H9 (cell line): Measurements from ENCODE around the gene BCAT1. TPM values are rescaled to one million over a fixed set of nuclear protein-coding genes. Genes with fewer than 3 reads are reported as not detected.

ENCODE experiments used
- DNase-seq: peaks from one replicate; pipeline ENCODE4 v3.0.0-alpha.2; 2017
- H2AFZ ChIP-seq: one replicate; pipeline ENCODE4 v1.6.1; 2013; ENCODE audit warnings: mild to moderate bottlenecking, low read length, control low read depth, moderate library complexity
- H2AK5ac ChIP-seq: 2 replicates; pipeline ENCODE4 v1.6.1; 2013; ENCODE audit warnings: low read length, control low read depth, mixed read lengths; ENCODE audit not compliant: insufficient read length
- H2BK120ac ChIP-seq: one replicate; pipeline ENCODE4 v1.6.1; 2013; ENCODE audit warnings: low read depth, mild to moderate bottlenecking, low read length, control low read depth, inconsistent platforms; ENCODE audit not compliant: poor library complexity, severe bottlenecking
- H2BK12ac ChIP-seq: 2 replicates; pipeline ENCODE4 v1.6.1; 2013; ENCODE audit warnings: low read length, control low read depth, mixed read lengths, low read depth; ENCODE audit not compliant: insufficient read length
- H2BK15ac ChIP-seq: 2 replicates; pipeline ENCODE4 v1.6.1; 2013; ENCODE audit warnings: low read depth, low read length, control low read depth
- H2BK20ac ChIP-seq: one replicate; pipeline ENCODE4 v1.6.1; 2013; ENCODE audit warnings: low read depth, mild to moderate bottlenecking, low read length, control low read depth, inconsistent platforms; ENCODE audit not compliant: poor library complexity, severe bottlenecking
- H2BK5ac ChIP-seq: 2 replicates; pipeline ENCODE4 v1.6.1; 2013; ENCODE audit warnings: low read length, control low read depth, mixed read lengths; ENCODE audit not compliant: insufficient read length
- H3K14ac ChIP-seq: 2 replicates; pipeline ENCODE4 v1.6.1; 2013; ENCODE audit warnings: low read length, control low read depth; ENCODE audit not compliant: insufficient read depth
- H3K18ac ChIP-seq: 2 replicates; pipeline ENCODE4 v1.6.1; 2013; ENCODE audit warnings: low read depth, mild to moderate bottlenecking, mixed read lengths, low read length, control low read depth; ENCODE audit not compliant: insufficient read length
- H3K23ac ChIP-seq: 2 replicates; pipeline ENCODE4 v1.6.1; 2013; ENCODE audit warnings: low read length, control low read depth, mixed read lengths, low read depth; ENCODE audit not compliant: insufficient read length
- H3K23me2 ChIP-seq: 2 replicates; pipeline ENCODE4 v1.6.1; 2013; ENCODE audit warnings: low read depth, mild to moderate bottlenecking, mixed read lengths, low read length, control low read depth; ENCODE audit not compliant: insufficient read length, poor library complexity, severe bottlenecking
- H3K27ac ChIP-seq: 2 replicates; pipeline ENCODE4 v1.5.1; 2013; ENCODE audit warnings: low read length, control low read depth, mixed read lengths, low read depth; ENCODE audit not compliant: insufficient read length
- H3K27me3 ChIP-seq: 2 replicates; pipeline ENCODE4 v1.6.1; 2013; ENCODE audit warnings: low read length, control low read depth, inconsistent platforms; ENCODE audit not compliant: insufficient read depth
- H3K4ac ChIP-seq: 2 replicates; pipeline ENCODE4 v1.6.1; 2013; ENCODE audit warnings: low read depth, mild to moderate bottlenecking, control low read depth, inconsistent platforms, low read length, moderate library complexity
- H3K4me1 ChIP-seq: 2 replicates; pipeline ENCODE4 v1.6.1; 2013; ENCODE audit warnings: low read length, control low read depth, inconsistent platforms; ENCODE audit not compliant: insufficient read depth
- H3K4me2 ChIP-seq: 2 replicates; pipeline ENCODE4 v1.6.1; 2013; ENCODE audit warnings: low read length, control low read depth, mixed read lengths; ENCODE audit not compliant: insufficient read length, insufficient read depth
- H3K56ac ChIP-seq: 2 replicates; pipeline ENCODE4 v1.6.1; 2013; ENCODE audit warnings: low read depth, mild to moderate bottlenecking, mixed read lengths, low read length, control low read depth; ENCODE audit not compliant: insufficient read length
- H3K79me1 ChIP-seq: 2 replicates; pipeline ENCODE4 v1.6.1; 2013; ENCODE audit warnings: low read depth, mild to moderate bottlenecking, moderate library complexity, low read length, control low read depth, inconsistent platforms; ENCODE audit not compliant: insufficient read depth, poor library complexity, severe bottlenecking
- H3K79me2 ChIP-seq: 2 replicates; pipeline ENCODE4 v1.6.1; 2013; ENCODE audit warnings: low read length, control low read depth, inconsistent platforms; ENCODE audit not compliant: insufficient read depth
- H3K9ac ChIP-seq: 2 replicates; pipeline ENCODE4 v1.6.1; 2013; ENCODE audit warnings: low read length, control low read depth, mixed read lengths; ENCODE audit not compliant: insufficient read length; ENCODE audit errors: extremely low read depth
- H3K9me3 ChIP-seq: one replicate; pipeline ENCODE4 v1.6.1; 2013; ENCODE audit warnings: low read depth, low read length, inconsistent platforms; ENCODE audit not compliant: control insufficient read depth
- H3T11ph ChIP-seq: one replicate; pipeline ENCODE4 v1.6.1; 2013; ENCODE audit warnings: mild to moderate bottlenecking, low read length, control low read depth, inconsistent platforms
- H4K20me1 ChIP-seq: one replicate; pipeline ENCODE4 v1.6.1; 2013; ENCODE audit not compliant: control insufficient read depth, insufficient read length, insufficient read depth
- H4K5ac ChIP-seq: 2 replicates; pipeline ENCODE4 v1.6.1; 2013; ENCODE audit warnings: low read depth, mild to moderate bottlenecking, mixed read lengths, low read length, control low read depth; ENCODE audit not compliant: insufficient read length
- H4K8ac ChIP-seq: replicated peaks from 2 replicates; pipeline ENCODE4 v1.6.1; 2013; ENCODE audit warnings: low read length, control low read depth, mixed read lengths, low read depth; ENCODE audit not compliant: insufficient read length
- H4K91ac ChIP-seq: 2 replicates; pipeline ENCODE4 v1.6.1; 2013; ENCODE audit warnings: low read depth, mild to moderate bottlenecking, moderate library complexity, mixed read lengths, low read length, control low read depth; ENCODE audit not compliant: insufficient read length
- H3K27ac Mint-ChIP-seq, 3 experiments: 2 replicates in 2 of 3; 3 replicates in 1 of 3; pipeline ENCODE4 v1.8.0; 2020 to 2021; ENCODE audit warnings: mixed read lengths in 3 of 3, mild to moderate bottlenecking in 1 of 3, moderate library complexity in 1 of 3
- H3K27me3 Mint-ChIP-seq: 2 replicates; pipeline ENCODE4 v1.8.0; 2021; ENCODE audit warnings: low read depth, mild to moderate bottlenecking, moderate library complexity, mixed read lengths
- H3K36me3 Mint-ChIP-seq, 3 experiments: 2 replicates in 2 of 3; 3 replicates in 1 of 3; pipeline ENCODE4 v1.8.0; 2020 to 2021; ENCODE audit warnings: low read depth in 3 of 3, mixed read lengths in 3 of 3; ENCODE audit not compliant: insufficient read depth in 1 of 3
- H3K4me1 Mint-ChIP-seq, 2 experiments: 2 replicates each; pipeline ENCODE4 v1.8.0; 2020; ENCODE audit warnings: mixed read lengths in 2 of 2
- H3K4me3 Mint-ChIP-seq, 2 experiments: 2 replicates in 1 of 2; 3 replicates in 1 of 2; pipeline ENCODE4 v1.8.0; 2020 to 2021; ENCODE audit warnings: mild to moderate bottlenecking in 2 of 2, mixed read lengths in 2 of 2, moderate library complexity in 1 of 2
- H3K9me3 Mint-ChIP-seq, 2 experiments: 2 replicates in 1 of 2; 3 replicates in 1 of 2; pipeline ENCODE4 v1.8.0; 2020; ENCODE audit warnings: mild to moderate bottlenecking in 2 of 2, mixed read lengths in 2 of 2, moderate library complexity in 1 of 2
- WGBS: extraction: QIAGEN DNeasy Blood & Tissue Kit; methylation state at CpG from one replicate; pipeline ENCODE4 v1.1.7; 2013; ENCODE audit warnings: missing lambda C conversion rate, low lambda C conversion rate, mixed read lengths; ENCODE audit not compliant: insufficient read length; ENCODE audit errors: extremely low coverage; 5-methylcytosine and 5-hydroxymethylcytosine counted together
- total RNA-seq: library from RNA; stranded (reverse); gene quantifications from 2 replicates; pipeline ENCODE4 v1.2.1, GENCODE V29; 2021
- TF ChIP-seq, protein P1 (sequence below): fragments of 200-600 bp; sonication (generic); conservative IDR thresholded peaks from 3 replicates; pipeline ENCODE4 v1.8.0; 2021; ENCODE audit warnings: antibody characterized with exemption, mild to moderate bottlenecking

Gene BCAT1
- total RNA-seq, 1 experiment from 2014 or later = 244 TPM

DNA sequence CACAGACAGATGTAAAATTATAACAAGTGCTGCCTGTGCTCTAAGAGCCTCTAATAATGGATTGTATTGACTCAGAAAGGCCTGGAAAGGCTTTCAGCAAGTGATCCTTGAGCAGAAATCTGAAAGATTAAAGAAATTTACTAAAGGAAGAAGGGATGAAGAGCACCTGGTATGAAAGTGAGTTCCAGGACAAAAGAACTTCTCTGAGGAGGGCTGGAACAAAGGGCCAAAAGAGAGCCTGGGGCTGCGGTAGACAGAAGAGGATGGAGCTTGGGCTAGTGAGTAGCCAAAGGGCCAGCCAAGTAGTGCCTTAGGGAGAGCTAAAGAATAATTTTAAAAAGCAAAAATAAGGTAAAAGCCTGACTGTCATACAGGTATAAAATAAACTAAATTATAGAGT is 44.0 kb downstream of the BCAT1 start:
- Histone ChIP-seq H4K91ac (no peak overlapping the region), H3K27ac (no peak overlapping the region), H3K79me2 (peaks cover 5% of the 10 kb centered on the region; the same call in 1 of the 2 replicates), H2AK5ac (no peak overlapping the region), H3K56ac (no peak overlapping the region), H3K4me1 (peaks cover 2% of the 10 kb centered on the region; the same call in 1 of the 2 replicates), H2BK120ac (no peak overlapping the region), H3K4me2 (no peak overlapping the region), H3T11ph (no peak overlapping the region), H3K23me2 (peaks cover 15% of the 10 kb centered on the region), H3K4ac (no peak overlapping the region), H3K27me3 (no peaks in the 10 kb centered on the region), H2BK20ac (no peak overlapping the region), H3K18ac (no peak overlapping the region), H3K14ac (no peak overlapping the region), H3K9ac (no peak overlapping the region), H2BK12ac (no peak overlapping the region), H2AFZ (no peak overlapping the region), H4K20me1 (no peaks in the 10 kb centered on the region), H3K9me3 (no peaks in the 10 kb centered on the region), H3K79me1 (no peaks in the 10 kb centered on the region), H4K8ac (no peak overlapping the region), H3K23ac (no peak overlapping the region), H2BK5ac (no peak overlapping the region), H2BK15ac (no peak overlapping the region), H4K5ac (no peak overlapping the region)
- TF ChIP-seq, protein P1, sequence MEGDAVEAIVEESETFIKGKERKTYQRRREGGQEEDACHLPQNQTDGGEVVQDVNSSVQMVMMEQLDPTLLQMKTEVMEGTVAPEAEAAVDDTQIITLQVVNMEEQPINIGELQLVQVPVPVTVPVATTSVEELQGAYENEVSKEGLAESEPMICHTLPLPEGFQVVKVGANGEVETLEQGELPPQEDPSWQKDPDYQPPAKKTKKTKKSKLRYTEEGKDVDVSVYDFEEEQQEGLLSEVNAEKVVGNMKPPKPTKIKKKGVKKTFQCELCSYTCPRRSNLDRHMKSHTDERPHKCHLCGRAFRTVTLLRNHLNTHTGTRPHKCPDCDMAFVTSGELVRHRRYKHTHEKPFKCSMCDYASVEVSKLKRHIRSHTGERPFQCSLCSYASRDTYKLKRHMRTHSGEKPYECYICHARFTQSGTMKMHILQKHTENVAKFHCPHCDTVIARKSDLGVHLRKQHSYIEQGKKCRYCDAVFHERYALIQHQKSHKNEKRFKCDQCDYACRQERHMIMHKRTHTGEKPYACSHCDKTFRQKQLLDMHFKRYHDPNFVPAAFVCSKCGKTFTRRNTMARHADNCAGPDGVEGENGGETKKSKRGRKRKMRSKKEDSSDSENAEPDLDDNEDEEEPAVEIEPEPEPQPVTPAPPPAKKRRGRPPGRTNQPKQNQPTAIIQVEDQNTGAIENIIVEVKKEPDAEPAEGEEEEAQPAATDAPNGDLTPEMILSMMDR = no peak
- no peaks in the 10 kb centered on the region; the same call in 1 of the 2 replicates for H3K27me3 Mint-ChIP-seq
- DNase-seq = no peak
- H3K9me3 Mint-ChIP-seq = no peaks in the 10 kb centered on the region
- H3K4me3 Mint-ChIP-seq = no peak overlapping the region
- peaks cover 7 to 14% (median 10%) of the 10 kb centered on the region in 3 experiments; a peak in 6 of 7 replicates for H3K36me3 Mint-ChIP-seq
- H3K27ac Mint-ChIP-seq = no peak overlapping the region
- peaks cover 24 to 26% of the 10 kb centered on the region in 2 experiments for H3K4me1 Mint-ChIP-seq
- WGBS = no CpG with 5 or more reads among the region's 1 CpG
